ENCODE measurements around the gene ACOXL.

DNA sequence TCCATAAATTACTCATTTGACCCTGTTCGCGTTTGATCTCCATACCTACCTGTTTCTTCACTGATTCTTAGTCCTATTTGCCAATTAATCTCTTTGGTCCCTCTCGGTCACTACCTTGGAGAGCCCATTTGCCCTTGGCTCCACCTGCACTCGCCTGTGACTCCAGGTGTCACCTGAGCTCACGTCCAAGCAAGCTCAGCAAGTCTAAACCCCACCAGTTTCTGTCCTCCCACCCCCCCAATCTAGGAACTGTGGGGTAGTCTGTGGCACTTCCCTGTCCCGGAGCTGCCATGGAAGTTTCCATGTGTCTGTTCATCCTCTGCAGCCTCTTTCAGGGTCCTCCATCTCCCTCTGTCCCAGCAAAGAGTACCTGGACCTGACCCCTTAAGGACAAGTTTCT, 320.2 kb downstream of the ACOXL start:
- TF ChIP-seq MEF2A (IDR thresholded peaks at IDR 0.05; ENCODE audit: insufficient read depth, low read depth, low read length) (no peak), NRF1 (conservative IDR thresholded peaks at IDR 0.05; ENCODE audit: low read depth, low read length) (no peak), FOS (IDR thresholded peaks at IDR 0.05; ENCODE audit: borderline replicate concordance, extremely low read depth, insufficient read length) (no peak), POLR2AphosphoS5 (IDR thresholded peaks at IDR 0.05; ENCODE audit: low read length) (no peak), NFIC (IDR thresholded peaks at IDR 0.05; ENCODE audit: low read depth, low read length) (no peak), GABPA (IDR thresholded peaks at IDR 0.05; ENCODE audit: low read depth) (no peak), ZNF274 (IDR thresholded peaks at IDR 0.05; ENCODE audit: insufficient read depth, insufficient read length) (no peak), RFX5 (IDR thresholded peaks at IDR 0.05; ENCODE audit: low read depth, low read length) (no peak), EZH2 (IDR thresholded peaks at IDR 0.05; ENCODE audit: borderline replicate concordance, control insufficient read depth, low read depth, low read length) (no peak)
- TF ChIP-seq, protein P1, sequence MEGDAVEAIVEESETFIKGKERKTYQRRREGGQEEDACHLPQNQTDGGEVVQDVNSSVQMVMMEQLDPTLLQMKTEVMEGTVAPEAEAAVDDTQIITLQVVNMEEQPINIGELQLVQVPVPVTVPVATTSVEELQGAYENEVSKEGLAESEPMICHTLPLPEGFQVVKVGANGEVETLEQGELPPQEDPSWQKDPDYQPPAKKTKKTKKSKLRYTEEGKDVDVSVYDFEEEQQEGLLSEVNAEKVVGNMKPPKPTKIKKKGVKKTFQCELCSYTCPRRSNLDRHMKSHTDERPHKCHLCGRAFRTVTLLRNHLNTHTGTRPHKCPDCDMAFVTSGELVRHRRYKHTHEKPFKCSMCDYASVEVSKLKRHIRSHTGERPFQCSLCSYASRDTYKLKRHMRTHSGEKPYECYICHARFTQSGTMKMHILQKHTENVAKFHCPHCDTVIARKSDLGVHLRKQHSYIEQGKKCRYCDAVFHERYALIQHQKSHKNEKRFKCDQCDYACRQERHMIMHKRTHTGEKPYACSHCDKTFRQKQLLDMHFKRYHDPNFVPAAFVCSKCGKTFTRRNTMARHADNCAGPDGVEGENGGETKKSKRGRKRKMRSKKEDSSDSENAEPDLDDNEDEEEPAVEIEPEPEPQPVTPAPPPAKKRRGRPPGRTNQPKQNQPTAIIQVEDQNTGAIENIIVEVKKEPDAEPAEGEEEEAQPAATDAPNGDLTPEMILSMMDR (IDR thresholded peaks at IDR 0.05 in 2 of 3, conservative IDR thresholded peaks at IDR 0.05 in 1 of 3; ENCODE audit: control insufficient read depth in 2 of 3, extremely low read depth in 1 of 3, insufficient read depth in 1 of 3, low read depth in 3 of 3, low read length in 3 of 3): no peak

All from GM12878 (cell line).